Left hindlimb (tissue), 1 donor: Measurements from ENCODE around the gene XYLT1.

Experiments used
- DNase-seq: peaks from one replicate; pipeline ENCODE4 v3.0.0-alpha.2; 2018

XYLT1 gene

GRCh38 chr16:17369421-17370222 is 101.1 kb downstream of the XYLT1 start:
- no peak for DNase-seq

- DNase-seq, result no peak
Measured at GRCh38 chr16:17368951-17369350, 101.8 kb downstream of the XYLT1 start.

DNA sequence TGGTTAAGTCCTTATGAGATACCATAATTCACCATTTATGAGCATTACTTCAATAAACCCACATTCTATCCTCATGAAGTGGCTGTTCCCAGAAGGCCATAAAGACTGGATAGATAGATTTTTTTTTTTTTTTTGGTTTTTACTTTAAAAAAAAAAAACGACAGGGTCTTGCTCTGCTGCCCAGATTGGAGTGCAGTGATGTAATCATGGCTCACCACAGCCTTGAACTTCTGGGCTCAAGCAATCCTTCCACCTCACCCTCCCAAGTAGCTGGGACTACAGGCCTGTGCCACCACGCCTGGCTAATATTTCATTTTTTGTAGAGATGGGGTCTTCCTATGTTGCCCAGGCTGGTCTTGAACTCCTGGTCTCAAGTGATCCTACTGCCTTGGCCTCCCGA is 102.3 kb downstream of the XYLT1 start:
- DNase-seq, result no peak

DNA sequence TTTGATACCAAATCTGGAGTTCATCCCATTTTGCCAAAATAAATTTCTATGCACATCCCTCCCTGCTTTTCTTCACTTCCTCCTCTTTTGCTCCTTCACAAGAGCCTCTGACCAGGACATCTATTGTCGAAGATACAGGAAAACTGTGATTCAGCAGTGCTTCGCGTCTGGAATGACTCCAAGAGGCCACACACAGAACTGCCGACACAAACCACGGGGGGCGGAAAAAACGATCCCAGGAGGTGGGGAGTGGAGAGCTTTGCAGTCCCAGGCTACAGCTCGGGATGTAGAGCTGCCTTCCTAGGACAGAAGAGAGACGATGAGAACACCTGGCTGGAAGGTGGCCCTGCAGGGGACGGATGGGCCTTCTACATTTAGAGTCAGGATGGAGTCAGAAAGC is 102.8 kb downstream of the XYLT1 start:
- DNase-seq, result no peak

DNA sequence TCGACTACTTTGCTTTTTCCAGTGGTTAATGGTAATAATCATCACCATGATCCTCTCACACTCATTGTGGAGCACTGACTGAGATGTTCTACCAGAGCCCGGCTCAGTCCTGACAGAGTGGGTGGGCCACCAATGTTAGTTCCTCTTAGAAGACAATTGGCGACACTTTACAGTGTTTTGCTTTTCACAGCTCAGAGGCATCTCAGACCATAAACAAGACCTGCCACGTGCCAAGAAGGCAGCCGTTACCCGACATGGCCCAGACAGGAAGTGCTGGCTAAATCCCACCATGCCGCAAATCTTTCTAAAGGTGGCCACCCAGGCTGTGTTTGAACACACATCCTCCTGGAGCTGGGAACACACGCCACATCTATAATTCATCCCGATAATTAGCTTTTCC is 103.7 kb downstream of the XYLT1 start:
- no peak for DNase-seq

DNA sequence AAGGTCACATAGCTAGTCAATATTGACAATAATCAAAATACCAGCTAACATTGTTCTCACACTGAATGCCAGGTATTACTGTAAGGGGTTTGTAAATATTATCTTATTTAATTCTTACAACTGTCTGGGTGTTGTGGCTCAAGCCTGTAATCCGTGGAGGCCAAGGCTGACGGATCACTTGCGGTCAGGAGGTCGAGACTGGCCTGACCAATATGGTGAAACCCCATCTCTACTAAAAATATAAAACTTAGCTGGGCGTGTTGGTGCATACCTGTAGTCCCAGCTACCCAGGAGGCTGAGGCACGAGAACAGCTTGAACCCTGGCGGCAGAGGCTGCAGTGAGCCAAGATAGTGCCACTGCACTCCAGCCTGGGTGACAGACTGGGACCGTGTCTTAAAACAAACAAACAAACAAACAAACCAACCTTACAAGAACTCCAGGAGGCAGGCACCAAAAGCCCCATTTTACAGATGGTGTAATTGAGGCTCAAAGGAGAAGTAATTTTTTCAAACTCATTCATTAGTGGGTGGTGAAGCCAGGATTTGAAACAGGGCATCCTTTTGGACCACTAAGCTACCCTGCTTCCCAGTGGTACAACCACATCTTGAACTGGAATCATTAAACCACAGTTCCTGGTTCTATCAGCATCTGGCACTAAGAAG is 104.3 kb downstream of the XYLT1 start:
- no peak for DNase-seq

GRCh38 chr16:17365591-17366298 is 105.0 kb downstream of the XYLT1 start:
- DNase-seq, result no peak

- DNase-seq, result no peak
Measured at GRCh38 chr16:17365211-17365541, 105.6 kb downstream of the XYLT1 start.

DNA sequence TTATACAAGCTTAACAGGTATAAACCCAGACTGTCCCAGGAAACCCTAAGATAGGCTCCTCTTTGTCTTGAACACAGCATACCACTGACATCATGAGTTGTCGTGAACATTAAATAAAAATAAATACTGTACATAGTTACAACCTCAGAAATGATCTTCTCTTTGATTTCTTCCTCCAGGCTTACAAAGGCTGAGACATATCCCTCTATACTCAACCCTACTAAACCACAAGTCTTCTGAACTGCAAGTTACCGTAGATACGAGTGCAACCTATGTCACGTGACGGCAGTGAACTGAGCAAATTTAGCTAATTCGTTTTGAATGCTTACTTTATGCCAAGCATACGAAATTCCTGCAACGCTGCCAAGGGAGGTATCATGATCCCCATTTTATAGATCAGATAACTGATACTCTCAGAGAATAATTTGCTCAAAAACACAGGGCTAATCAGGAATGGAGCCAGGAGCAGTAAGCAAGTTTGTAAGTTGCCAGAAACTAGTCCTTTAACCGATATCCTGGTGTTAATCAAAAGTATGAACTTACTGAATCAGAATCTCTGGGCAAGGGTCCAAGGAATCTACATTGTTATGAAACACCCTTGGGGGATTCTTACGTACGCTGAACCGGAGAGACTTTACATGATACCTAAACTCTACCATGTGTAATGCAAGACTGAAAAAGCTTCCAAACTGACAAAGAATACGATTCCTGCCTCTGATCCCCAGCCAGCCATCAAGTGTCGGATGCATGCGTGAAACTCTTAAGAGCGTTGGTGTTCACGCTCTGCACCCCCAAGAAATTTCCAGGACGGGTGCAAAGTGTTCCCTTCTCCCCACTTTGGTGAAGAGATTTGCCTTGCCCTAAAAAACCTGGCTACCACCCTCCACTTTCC is 106.2 kb downstream of the XYLT1 start:
- no peak for DNase-seq

- DNase-seq, result peak; percentile 5
Measured at GRCh38 chr16:17362946-17363345, 107.8 kb downstream of the XYLT1 start.

GRCh38 chr16:17362183-17362582 is 108.6 kb downstream of the XYLT1 start:
- DNase-seq, result no peak

GRCh38 chr16:17360693-17361122 is 110.1 kb downstream of the XYLT1 start:
- peak; percentile 17 for DNase-seq

- peak; percentile 28 for DNase-seq
Measured at GRCh38 chr16:17359788-17360390, 110.9 kb downstream of the XYLT1 start.

DNA sequence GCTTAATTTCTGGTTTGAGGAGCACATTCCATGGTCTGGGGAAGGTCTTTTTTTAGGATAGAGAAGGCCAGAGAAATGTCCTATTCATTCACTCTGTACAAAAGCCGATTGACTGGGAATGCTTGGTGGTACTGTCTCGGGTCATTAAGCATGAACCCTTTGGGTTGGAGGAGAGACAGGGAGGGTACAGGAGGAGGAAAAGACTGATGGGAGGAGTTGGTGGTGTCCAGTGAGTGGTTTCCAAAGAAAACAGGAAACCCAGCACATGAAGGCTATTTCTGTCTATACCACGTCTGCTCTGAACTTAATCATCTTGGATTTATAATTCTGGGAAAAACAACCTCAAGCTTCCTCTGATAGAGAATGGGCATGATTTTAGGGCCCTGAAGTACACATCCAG is 111.9 kb downstream of the XYLT1 start:
- peak; percentile 62 for DNase-seq

GRCh38 chr16:17358355-17358754 is 112.4 kb downstream of the XYLT1 start:
- peak; percentile 26 for DNase-seq

- DNase-seq, result peak; percentile 8
Measured at GRCh38 chr16:17357307-17358062, 113.3 kb downstream of the XYLT1 start.

- DNase-seq, result peak; percentile 4
Measured at GRCh38 chr16:17356243-17356933, 114.4 kb downstream of the XYLT1 start.

- peak; percentile 6 for DNase-seq
Measured at GRCh38 chr16:17354685-17355084, 116.1 kb downstream of the XYLT1 start.

- DNase-seq, result peak; percentile 29
Measured at GRCh38 chr16:17354141-17354601, 116.6 kb downstream of the XYLT1 start.

- no peak for DNase-seq
Measured at GRCh38 chr16:17353561-17353960, 117.2 kb downstream of the XYLT1 start.
